ENCODE measurements around the gene MTRF1. TPM values are rescaled to one million over a fixed set of nuclear protein-coding genes. Genes with fewer than 3 reads are reported as not detected.

Gene MTRF1
- total RNA-seq, 1 donor from 2014 or later: 17.2 TPM

GRCh38 chr13:41274881-41275280 lies 11.5 kb upstream of the MTRF1 start:
- Mint-ChIP-seq H3K4me1 (no peaks in the 10 kb centered on the region), H3K4me3 (no peak overlapping the region), H3K9me3 (peaks cover 9% of the 10 kb centered on the region), H3K36me3 (no peaks in the 10 kb centered on the region), H3K27me3 (ENCODE audit: low read depth) (peaks cover 4% of the 10 kb centered on the region), H3K27ac (no peak overlapping the region)
- no peak for DNase-seq (ENCODE audit: low spot score in 2 of 2, unreplicated experiment in 2 of 2)
- TF ChIP-seq, protein P1, sequence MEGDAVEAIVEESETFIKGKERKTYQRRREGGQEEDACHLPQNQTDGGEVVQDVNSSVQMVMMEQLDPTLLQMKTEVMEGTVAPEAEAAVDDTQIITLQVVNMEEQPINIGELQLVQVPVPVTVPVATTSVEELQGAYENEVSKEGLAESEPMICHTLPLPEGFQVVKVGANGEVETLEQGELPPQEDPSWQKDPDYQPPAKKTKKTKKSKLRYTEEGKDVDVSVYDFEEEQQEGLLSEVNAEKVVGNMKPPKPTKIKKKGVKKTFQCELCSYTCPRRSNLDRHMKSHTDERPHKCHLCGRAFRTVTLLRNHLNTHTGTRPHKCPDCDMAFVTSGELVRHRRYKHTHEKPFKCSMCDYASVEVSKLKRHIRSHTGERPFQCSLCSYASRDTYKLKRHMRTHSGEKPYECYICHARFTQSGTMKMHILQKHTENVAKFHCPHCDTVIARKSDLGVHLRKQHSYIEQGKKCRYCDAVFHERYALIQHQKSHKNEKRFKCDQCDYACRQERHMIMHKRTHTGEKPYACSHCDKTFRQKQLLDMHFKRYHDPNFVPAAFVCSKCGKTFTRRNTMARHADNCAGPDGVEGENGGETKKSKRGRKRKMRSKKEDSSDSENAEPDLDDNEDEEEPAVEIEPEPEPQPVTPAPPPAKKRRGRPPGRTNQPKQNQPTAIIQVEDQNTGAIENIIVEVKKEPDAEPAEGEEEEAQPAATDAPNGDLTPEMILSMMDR (IDR thresholded peaks at IDR 0.05; ENCODE audit: unreplicated experiment): no peak

DNA sequence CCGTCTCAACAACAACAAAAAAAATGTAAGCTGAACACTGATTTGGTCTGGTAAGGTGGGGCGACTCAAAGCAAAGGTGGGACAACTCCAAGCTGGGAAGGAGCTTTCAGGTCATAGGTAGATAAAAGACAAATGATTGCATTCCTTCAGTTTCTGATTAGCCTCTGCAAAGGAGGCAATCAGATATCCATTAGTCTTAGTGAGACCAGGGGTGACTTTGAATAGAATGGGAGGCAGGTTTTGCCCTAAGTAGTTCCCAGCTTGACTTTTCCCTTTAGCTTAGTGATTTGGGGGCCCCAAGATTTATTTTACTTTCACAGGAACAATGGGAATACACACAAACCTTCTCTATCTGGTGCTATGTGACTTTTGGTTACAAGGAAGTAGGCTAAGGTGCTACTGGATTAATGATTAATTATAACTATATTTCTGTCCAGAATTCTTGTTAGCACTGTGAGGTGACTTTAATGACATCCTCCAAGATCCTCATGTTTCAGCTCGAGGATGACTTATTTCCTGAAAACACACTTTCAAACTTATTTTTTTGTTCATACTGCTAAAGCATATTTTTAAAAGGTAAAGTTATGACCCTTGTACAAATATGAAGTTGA lies 10.6 kb upstream of the MTRF1 start:
- H3K27me3 Mint-ChIP-seq (ENCODE audit: low read depth): peaks cover 4% of the 10 kb centered on the region
- H3K27ac Mint-ChIP-seq: no peak overlapping the region

GRCh38 chr13:41271456-41272285 lies 8.3 kb upstream of the MTRF1 start:
- TF ChIP-seq, protein P1 (IDR thresholded peaks at IDR 0.05; ENCODE audit: unreplicated experiment): no peak
- DNase-seq (ENCODE audit: low spot score in 2 of 2, unreplicated experiment in 2 of 2): no peak
- no peaks in the 10 kb centered on the region for H3K4me1 Mint-ChIP-seq
- H3K36me3 Mint-ChIP-seq: peaks cover 8% of the 10 kb centered on the region
- peaks cover 21% of the 10 kb centered on the region for H3K9me3 Mint-ChIP-seq
- no peak overlapping the region for H3K27ac Mint-ChIP-seq
- peaks cover 1% of the 10 kb centered on the region for H3K27me3 Mint-ChIP-seq (ENCODE audit: low read depth)
- no peak overlapping the region for H3K4me3 Mint-ChIP-seq

More for the DNA sequence above, 10.6 kb upstream of the MTRF1 start:
- DNase-seq (ENCODE audit: low spot score in 2 of 2, unreplicated experiment in 2 of 2): no peak
- no peak overlapping the region for H3K4me3 Mint-ChIP-seq
- H3K4me1 Mint-ChIP-seq: no peaks in the 10 kb centered on the region
- peaks cover 12% of the 10 kb centered on the region for H3K9me3 Mint-ChIP-seq
- peaks cover 1% of the 10 kb centered on the region for H3K36me3 Mint-ChIP-seq
- TF ChIP-seq, protein P1 (IDR thresholded peaks at IDR 0.05; ENCODE audit: unreplicated experiment): no peak

- peaks cover under 1% of the 10 kb centered on the region for H3K4me1 Mint-ChIP-seq
- TF ChIP-seq, protein P1 (IDR thresholded peaks at IDR 0.05; ENCODE audit: unreplicated experiment): no peak
- DNase-seq (ENCODE audit: low spot score in 2 of 2, unreplicated experiment in 2 of 2): no peak
- H3K27ac Mint-ChIP-seq: no peak overlapping the region
- no peak overlapping the region for H3K4me3 Mint-ChIP-seq
- no peaks in the 10 kb centered on the region for H3K27me3 Mint-ChIP-seq (ENCODE audit: low read depth)
- H3K36me3 Mint-ChIP-seq: peaks cover 8% of the 10 kb centered on the region
- peaks cover 21% of the 10 kb centered on the region for H3K9me3 Mint-ChIP-seq
Measured at GRCh38 chr13:41268764-41269163, 5.4 kb upstream of the MTRF1 start.

- peaks cover 18% of the 10 kb centered on the region for H3K9me3 Mint-ChIP-seq
- no peak for DNase-seq (ENCODE audit: low spot score in 2 of 2, unreplicated experiment in 2 of 2)
- TF ChIP-seq, protein P1 (IDR thresholded peaks at IDR 0.05; ENCODE audit: unreplicated experiment): no peak
Measured at GRCh38 chr13:41267106-41267505, 3.7 kb upstream of the MTRF1 start.

More at GRCh38 chr13:41267106-41267505, 3.7 kb upstream of the MTRF1 start:
- Mint-ChIP-seq H3K36me3 (peaks cover 8% of the 10 kb centered on the region), H3K27ac (no peak overlapping the region), H3K4me1 (peaks cover 10% of the 10 kb centered on the region), H3K27me3 (ENCODE audit: low read depth) (no peaks in the 10 kb centered on the region), H3K4me3 (no peak overlapping the region)
